ENCODE measurements around the gene PTCH1. TPM values are rescaled to one million over a fixed set of nuclear protein-coding genes. Genes with fewer than 3 reads are reported as not detected.
A peak's percentile ranks its signal among the peaks of the same experiment; 100 is the strongest.

The PTCH1 gene
- total and polyA plus RNA-seq, 4 donors, result 1.2 to 5.0 (median 2.1) TPM

GRCh38 chr9:95510709-95511615 lies 5.8 kb downstream of the PTCH1 start:
- peak; percentile 76 for DNase-seq (ENCODE audit: low spot score)
- H3K9ac ChIP-seq (ENCODE audit: low read depth in 1 of 2, low read length in 2 of 2), result peak overlapping the region; percentile 10 to 78
- peak overlapping the region; percentile 78 to 97 for H3K27ac ChIP-seq (ENCODE audit: low read depth in 1 of 2, low read length in 2 of 2)
- no peaks in the 10 kb centered on the region for H3K36me3 ChIP-seq (ENCODE audit: control insufficient read depth in 4 of 4, insufficient read depth in 3 of 4, low read depth in 1 of 4, low read length in 3 of 4)
- no peaks in the 10 kb centered on the region for H3K27me3 ChIP-seq (ENCODE audit: control insufficient read depth in 4 of 4, insufficient read depth in 4 of 4, low read length in 3 of 4)
- H3K4me3 ChIP-seq (ENCODE audit: low read depth in 1 of 3, low read length in 3 of 3), result peak overlapping the region; percentile 53 to 84 (median 71)
- peaks cover 5 to 32% (median 19%) of the 10 kb centered on the region in 4 donors for H3K4me1 ChIP-seq (ENCODE audit: control insufficient read depth in 4 of 4, insufficient read depth in 4 of 4, low read length in 3 of 4)
- H3K9me3 ChIP-seq (ENCODE audit: control insufficient read depth in 4 of 4, low read length in 3 of 4), result no peaks in the 10 kb centered on the region
- under 1% methylated on average over 102 of the region's 102 CpGs for WGBS
- peak in 1 of 2 donors; percentile 3 for TF ChIP-seq RAD21 (IDR thresholded peaks at IDR 0.05)
- no peak for TF ChIP-seq ZBTB33 (IDR thresholded peaks at IDR 0.05)
- TF ChIP-seq CTCF (IDR thresholded peaks at IDR 0.05; ENCODE audit: low read depth, low read length, missing input control), result no peak
- no peak for TF ChIP-seq EGR1 (IDR thresholded peaks at IDR 0.05; ENCODE audit: low read depth in 2 of 2)
- peak; percentile 62 for TF ChIP-seq MAX (IDR thresholded peaks at IDR 0.05)
- no peak for TF ChIP-seq FOXA2 (IDR thresholded peaks at IDR 0.05)
- no peak for TF ChIP-seq ATF3 (IDR thresholded peaks at IDR 0.05)
- TF ChIP-seq YY1 (IDR thresholded peaks at IDR 0.05), result peak; percentile 21
- TF ChIP-seq SP1 (IDR thresholded peaks at IDR 0.05), result no peak
- TF ChIP-seq JUND (IDR thresholded peaks at IDR 0.05), result no peak
- TF ChIP-seq FOXA1 (IDR thresholded peaks at IDR 0.05), result no peak

GRCh38 chr9:95509851-95510708 lies 6.7 kb downstream of the PTCH1 start:
- H3K9me3 ChIP-seq (ENCODE audit: control insufficient read depth in 4 of 4, low read length in 3 of 4), result no peaks in the 10 kb centered on the region
- H3K27me3 ChIP-seq (ENCODE audit: control insufficient read depth in 4 of 4, insufficient read depth in 4 of 4, low read length in 3 of 4), result no peaks in the 10 kb centered on the region
- DNase-seq (ENCODE audit: low spot score), result no peak
- peak overlapping the region; percentile 36 to 84 (median 71) for H3K4me3 ChIP-seq (ENCODE audit: low read depth in 1 of 3, low read length in 3 of 3)
- peaks cover 0 to 26% (median 17%) of the 10 kb centered on the region in 4 donors for H3K4me1 ChIP-seq (ENCODE audit: control insufficient read depth in 4 of 4, insufficient read depth in 4 of 4, low read length in 3 of 4)
- whole genome bisulfite sequencing, result under 1% methylated on average over 38 of the region's 38 CpGs
- H3K36me3 ChIP-seq (ENCODE audit: control insufficient read depth in 4 of 4, insufficient read depth in 3 of 4, low read depth in 1 of 4, low read length in 3 of 4), result no peaks in the 10 kb centered on the region
- peak overlapping the region; percentile 13 to 78 for H3K9ac ChIP-seq (ENCODE audit: low read depth in 1 of 2, low read length in 2 of 2)
- peak overlapping the region; percentile 78 to 97 for H3K27ac ChIP-seq (ENCODE audit: low read depth in 1 of 2, low read length in 2 of 2)
- TF ChIP-seq ZBTB33 (IDR thresholded peaks at IDR 0.05) (no peak), EGR1 (IDR thresholded peaks at IDR 0.05; ENCODE audit: low read depth in 2 of 2) (no peak), RXRA (IDR thresholded peaks at IDR 0.05) (no peak), TAF1 (conservative IDR thresholded peaks at IDR 0.05) (peak; percentile 16), SP1 (IDR thresholded peaks at IDR 0.05) (no peak), HNF4G (IDR thresholded peaks at IDR 0.05) (no peak), NR2F2 (IDR thresholded peaks at IDR 0.05) (no peak), YY1 (IDR thresholded peaks at IDR 0.05) (no peak), CTCF (IDR thresholded peaks at IDR 0.05; ENCODE audit: low read depth, low read length, missing input control) (no peak), MAX (IDR thresholded peaks at IDR 0.05) (peak; percentile 51)
